Mucosa of descending colon (tissue), 3 donors: Measurements from ENCODE around the gene TIMM8B. TPM values are rescaled to one million over a fixed set of nuclear protein-coding genes. Genes with fewer than 3 reads are reported as not detected.

Source experiments
- ATAC-seq: fragments of 200-7000 bp; cut with Tn5 transposase; one replicate; pipeline ENCODE4 v1.9.1; 2020; ENCODE audit warnings: mild to moderate bottlenecking, moderate library complexity
- DNase-seq, 3 donors: peaks; one replicate each; pipeline ENCODE4 v3.0.0-alpha.2; 2020
- H3K36me3 ChIP-seq: fragments of 200-600 bp; one replicate; pipeline ENCODE4 v1.8.0; 2021; ENCODE audit warnings: low read depth, mild to moderate bottlenecking
- H3K4me1 ChIP-seq: fragments of 200-600 bp; one replicate; pipeline ENCODE4 v1.8.0; 2021; ENCODE audit warnings: low read depth, mild to moderate bottlenecking
- H3K4me3 ChIP-seq: fragments of 200-600 bp; one replicate; pipeline ENCODE4 v1.8.0; 2021; ENCODE audit warnings: mild to moderate bottlenecking
- H3K9me3 ChIP-seq: fragments of 200-600 bp; one replicate; pipeline ENCODE4 v1.8.0; 2021; ENCODE audit warnings: mild to moderate bottlenecking
- intact Hi-C, 2 donors: fragments of 100-400 bp; cut with DNase I in 1 of 2; cut with micrococcal nuclease in 1 of 2; formaldehyde crosslinking; loops; one replicate each; pipeline versions ENCODE4 v1.11.0 to v1.11.1; 2022; cut with DNase I, micrococcal nuclease
- long read RNA-seq, 2 donors: library from polyadenylated mRNA; unstranded; transcript quantifications; one replicate each; pipeline ENCODE4 v2.0.0, GENCODE V29; 2019 to 2021
- total RNA-seq, 3 donors: library from RNA; stranded (reverse); fragmentation: NEBNext Ultra II Directional in 2 of 3; extraction: Animal tissue kit (Norgen Biotek cat#: 25700) in 2 of 3; gene quantifications; one replicate each; pipeline versions ENCODE4 v1.2.1 to v1.2.4, GENCODE V29; 2021 to 2023
- TF ChIP-seq, protein P1 (sequence below): fragments of 200-600 bp; IDR thresholded peaks from one replicate; pipeline ENCODE4 v1.8.0; 2022; ENCODE audit warnings: antibody characterized with exemption, mild to moderate bottlenecking
- donor health status: DM: no; HTN: no; CAD: no; lungs with moderate emphysema.
- donor health status: DM: no; HTN: no; CAD: no.
- donor health status: DM: no; HTN: yes; CAD: no.

Gene TIMM8B, protein sequence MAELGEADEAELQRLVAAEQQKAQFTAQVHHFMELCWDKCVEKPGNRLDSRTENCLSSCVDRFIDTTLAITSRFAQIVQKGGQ
- total RNA-seq = 10 to 100 TPM; 37.9 to 56.5 (median 42.7) TPM
- long read RNA-seq, donor 1, transcript TIMM8B-201 (2 exons, 819 nt) = major isoform, 25 of 32 reads
- long read RNA-seq, donor 1, transcript TIMM8B-203 (3 exons, 1,155 nt) = minor isoform, 6 of 32 reads
- long read RNA-seq, donor 1, partial matches to known transcripts = 0 of 32 reads
- long read RNA-seq, donor 1, other reads (novel, unspliced or antisense) = 1 of 32 reads
- long read RNA-seq, donor 2, transcript TIMM8B-203 (3 exons, 1,155 nt) = minor isoform, 7 of 40 reads
- long read RNA-seq, donor 2, transcript TIMM8B-201 (2 exons, 819 nt) = major isoform, 33 of 40 reads
- long read RNA-seq, donor 2, partial matches to known transcripts = 0 of 40 reads
- long read RNA-seq, donor 2, other reads (novel, unspliced or antisense) = 0 of 40 reads

DNA sequence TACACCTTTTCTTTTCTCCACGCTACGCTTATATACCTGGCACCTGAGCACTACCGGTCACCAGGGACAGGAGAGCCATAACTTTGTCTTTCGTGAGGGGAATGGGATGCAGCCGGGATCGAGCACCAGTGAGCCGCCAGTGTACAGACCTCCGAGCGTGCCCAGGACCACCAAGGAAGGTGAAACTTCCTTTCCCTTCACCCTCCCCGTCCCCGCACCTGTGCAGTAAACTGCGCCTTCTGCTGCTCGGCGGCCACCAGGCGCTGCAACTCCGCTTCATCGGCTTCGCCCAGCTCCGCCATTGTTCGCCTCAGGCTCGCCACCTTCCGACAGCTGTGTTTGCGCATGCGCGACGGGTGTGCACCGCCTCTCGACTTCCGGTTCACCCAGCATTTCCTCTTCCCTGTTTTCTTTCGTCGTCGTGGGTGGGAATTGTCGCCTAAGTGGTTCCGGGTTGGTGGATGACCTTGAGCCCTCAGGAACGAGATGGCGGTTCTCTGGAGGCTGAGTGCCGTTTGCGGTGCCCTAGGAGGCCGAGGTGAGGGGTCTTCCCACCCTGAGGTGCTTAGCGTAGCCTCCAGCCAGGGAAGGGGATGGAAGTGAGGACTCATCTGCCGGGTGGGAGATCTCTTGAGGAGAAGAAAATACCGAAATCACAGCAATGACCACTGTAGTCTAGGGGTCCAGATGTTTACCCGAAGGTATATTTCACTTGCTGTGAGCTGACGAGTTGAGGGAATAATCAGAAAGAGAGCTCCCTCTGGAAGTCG, at the start of gene TIMM8B, which contains the start of gene SDHD:
Gene TIMM8B (minus strand): TSS at position 335 of the 770 bp plus-strand sequence. CDS start 33 bp downstream, at position 302.
Gene SDHD (plus strand): TSS at position 452 of the 770 bp plus-strand sequence. CDS start 35 bp downstream, at position 487.
- intact Hi-C loops = no loop called here
- H3K9me3 ChIP-seq = no peaks in the 10 kb centered on the region
- H3K4me1 ChIP-seq = peaks cover 17% of the 10 kb centered on the region
- TF ChIP-seq, protein P1, sequence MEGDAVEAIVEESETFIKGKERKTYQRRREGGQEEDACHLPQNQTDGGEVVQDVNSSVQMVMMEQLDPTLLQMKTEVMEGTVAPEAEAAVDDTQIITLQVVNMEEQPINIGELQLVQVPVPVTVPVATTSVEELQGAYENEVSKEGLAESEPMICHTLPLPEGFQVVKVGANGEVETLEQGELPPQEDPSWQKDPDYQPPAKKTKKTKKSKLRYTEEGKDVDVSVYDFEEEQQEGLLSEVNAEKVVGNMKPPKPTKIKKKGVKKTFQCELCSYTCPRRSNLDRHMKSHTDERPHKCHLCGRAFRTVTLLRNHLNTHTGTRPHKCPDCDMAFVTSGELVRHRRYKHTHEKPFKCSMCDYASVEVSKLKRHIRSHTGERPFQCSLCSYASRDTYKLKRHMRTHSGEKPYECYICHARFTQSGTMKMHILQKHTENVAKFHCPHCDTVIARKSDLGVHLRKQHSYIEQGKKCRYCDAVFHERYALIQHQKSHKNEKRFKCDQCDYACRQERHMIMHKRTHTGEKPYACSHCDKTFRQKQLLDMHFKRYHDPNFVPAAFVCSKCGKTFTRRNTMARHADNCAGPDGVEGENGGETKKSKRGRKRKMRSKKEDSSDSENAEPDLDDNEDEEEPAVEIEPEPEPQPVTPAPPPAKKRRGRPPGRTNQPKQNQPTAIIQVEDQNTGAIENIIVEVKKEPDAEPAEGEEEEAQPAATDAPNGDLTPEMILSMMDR = no peak
- H3K36me3 ChIP-seq = peaks cover 8% of the 10 kb centered on the region
- DNase-seq (peak; percentile 95 to 96 (median 96)), ATAC-seq (peak; percentile 99)
- peak within 1 kb of the TSS; percentile 67 for H3K4me3 ChIP-seq

DNA sequence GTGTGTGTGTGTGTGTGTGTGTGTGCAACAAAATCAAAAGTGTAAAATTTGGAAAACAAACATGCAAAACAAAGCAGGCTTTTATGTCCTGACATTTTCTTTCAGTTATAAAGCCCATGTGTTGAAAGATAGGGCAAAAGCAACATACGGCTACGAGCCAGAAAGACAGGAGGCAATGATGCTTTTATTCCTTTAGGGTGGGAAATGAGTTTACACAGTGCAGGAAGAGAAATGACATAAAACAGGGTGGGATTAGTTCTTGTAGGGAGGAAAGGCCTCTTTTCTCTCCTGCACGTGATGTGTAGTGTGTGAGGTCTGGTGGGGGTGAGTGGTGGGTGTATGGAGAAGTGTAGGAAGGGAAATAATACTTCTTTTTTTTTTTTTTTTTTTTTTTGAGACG, 47.9 kb upstream of the TIMM8B start:
- Histone ChIP-seq H3K4me3 (no peak overlapping the region), H3K4me1 (peaks cover 47% of the 10 kb centered on the region), H3K36me3 (no peaks in the 10 kb centered on the region), H3K9me3 (no peaks in the 10 kb centered on the region)
- peak in 1 of 3 donors; percentile 61 for DNase-seq
- TF ChIP-seq, protein P1 = no peak
- peak; percentile 61 for ATAC-seq
- intact Hi-C loops = no loop called here

DNA sequence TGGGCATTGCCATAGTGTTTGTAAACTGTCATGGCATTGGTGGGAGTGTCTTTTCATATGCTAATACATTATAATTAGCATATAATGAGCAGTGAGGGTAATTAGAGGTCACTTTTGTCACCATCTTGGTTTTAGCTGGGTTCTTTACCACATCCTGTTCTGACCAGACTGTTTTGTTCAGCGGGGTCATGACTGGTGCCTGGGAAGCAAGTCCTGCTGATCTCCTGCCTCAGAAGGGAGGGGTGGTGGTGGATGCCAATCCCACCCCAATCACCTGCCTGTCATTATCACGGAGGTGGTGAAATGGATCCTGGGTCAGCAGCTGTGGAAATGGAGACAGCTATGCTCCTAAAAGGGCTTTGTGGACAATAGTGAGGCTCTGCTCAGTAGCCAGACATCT, 46.2 kb upstream of the TIMM8B start:
- Histone ChIP-seq H3K4me3 (no peak overlapping the region), H3K4me1 (peaks cover 62% of the 10 kb centered on the region), H3K36me3 (no peaks in the 10 kb centered on the region), H3K9me3 (no peaks in the 10 kb centered on the region)
- intact Hi-C loops = no loop called here
- TF ChIP-seq, protein P1 = no peak
- ATAC-seq = no peak
- DNase-seq = no peak

DNA sequence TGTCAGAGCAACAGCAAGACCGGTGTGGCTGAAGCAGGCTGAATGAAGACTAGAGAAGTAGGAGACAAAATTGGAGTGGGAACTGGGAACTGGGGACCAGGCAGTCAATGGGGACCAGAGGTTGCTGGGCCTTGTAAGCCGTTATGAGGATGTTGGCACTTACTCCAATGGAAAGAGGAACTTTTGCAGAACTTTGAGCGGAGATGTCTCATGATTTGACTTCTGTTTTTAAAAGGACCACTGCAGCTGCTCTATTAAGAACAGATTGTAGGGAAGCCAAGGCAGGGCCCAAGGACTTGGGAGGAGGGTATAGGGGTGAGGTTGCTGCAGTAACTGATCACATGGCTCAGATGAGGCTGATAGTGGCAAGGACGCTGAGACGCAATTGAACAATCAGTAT, 43.1 kb upstream of the TIMM8B start:
- no peaks in the 10 kb centered on the region for H3K36me3 ChIP-seq
- peak in 1 of 3 donors; percentile 19 for DNase-seq
- peaks cover 58% of the 10 kb centered on the region for H3K4me1 ChIP-seq
- TF ChIP-seq, protein P1 = no peak
- no peak for ATAC-seq
- no peak overlapping the region for H3K4me3 ChIP-seq
- intact Hi-C loops = no loop called here
- H3K9me3 ChIP-seq = no peaks in the 10 kb centered on the region

DNA sequence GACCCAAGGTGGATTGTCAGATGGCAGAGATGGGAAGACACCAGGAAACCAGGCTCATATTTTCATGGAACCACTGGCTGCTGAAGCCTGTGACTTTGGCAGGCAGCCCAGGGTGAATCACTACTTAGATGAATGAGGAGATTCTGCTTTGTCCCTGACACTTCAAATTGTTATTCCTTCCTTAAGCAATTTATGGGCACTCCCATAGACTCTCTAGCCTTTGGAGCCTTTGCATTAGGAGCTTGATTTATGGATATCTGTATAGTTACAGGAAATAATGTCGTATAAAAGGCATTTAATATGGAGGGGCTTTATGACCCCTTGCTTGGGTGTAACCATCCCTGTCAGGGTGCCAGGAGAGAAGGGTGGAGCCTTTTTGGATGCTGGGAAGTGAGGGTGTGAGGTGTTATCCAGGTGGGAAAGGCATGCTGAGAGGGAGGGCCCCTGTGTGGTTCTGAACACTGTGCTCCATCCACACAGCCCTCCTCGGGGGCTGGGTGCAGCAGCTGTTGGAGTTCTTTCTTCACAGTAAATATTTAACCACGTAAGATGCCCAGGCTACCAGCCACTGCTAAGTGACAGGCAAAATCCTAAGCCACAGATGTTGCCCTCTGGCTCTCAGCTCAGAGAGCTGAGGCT, 42.0 kb upstream of the TIMM8B start:
- intact Hi-C loops = no loop called here
- DNase-seq (peak; percentile 81 to 91 (median 81)), ATAC-seq (peak; percentile 81)
- TF ChIP-seq, protein P1 = no peak
- H3K4me1 ChIP-seq = peaks cover 51% of the 10 kb centered on the region
- H3K4me3 ChIP-seq = no peak overlapping the region
- no peaks in the 10 kb centered on the region for H3K36me3 ChIP-seq
- no peaks in the 10 kb centered on the region for H3K9me3 ChIP-seq
